GM18868 (cell line): Measurements from ENCODE around the gene TBX2.

Source experiments
- ATAC-seq: cut with Tn5 transposase; IDR thresholded peaks from one replicate; pipeline ENCODE4 v1.9.1; 2021; ENCODE audit warnings: mild to moderate bottlenecking, moderate library complexity; ENCODE audit not compliant: unreplicated experiment

TBX2 gene

GRCh38 chr17:61450641-61451537 lies 51.2 kb downstream of the TBX2 start:
- ATAC-seq = no peak

GRCh38 chr17:61451538-61452300 lies 52.1 kb downstream of the TBX2 start:
- no peak for ATAC-seq

- no peak for ATAC-seq
Observed at GRCh38 chr17:61452301-61453290, 53.0 kb downstream of the TBX2 start, which contains the start of gene TBX4. TBX4 (plus strand) TSS chr17:61452422; CDS start chr17:61456491, 4,069 bp downstream.

- no peak for ATAC-seq
Observed at GRCh38 chr17:61453566-61454380, 54.1 kb downstream of the TBX2 start.

- no peak for ATAC-seq
Observed at GRCh38 chr17:61454381-61455323, 55.0 kb downstream of the TBX2 start.

- ATAC-seq = no peak
Observed at GRCh38 chr17:61455324-61456060, 55.8 kb downstream of the TBX2 start.

GRCh38 chr17:61456061-61456681 lies 56.5 kb downstream of the TBX2 start:
- no peak for ATAC-seq

- no peak for ATAC-seq
Observed at GRCh38 chr17:61456688-61457225, 57.1 kb downstream of the TBX2 start.

- no peak for ATAC-seq
Observed at GRCh38 chr17:61457226-61457983, 57.8 kb downstream of the TBX2 start.

- no peak for ATAC-seq
Observed at GRCh38 chr17:61458000-61458399, 58.4 kb downstream of the TBX2 start.

- no peak for ATAC-seq
Observed at GRCh38 chr17:61458421-61459141, 58.9 kb downstream of the TBX2 start.
